Fibroblast of gingiva (primary cell): ENCODE results near the gene TSEN54.
"Not testable (repeated sequence)": the region's sequence is repeated elsewhere in the genome, so short reads cannot be mapped to it uniquely, and the experiment has no call there.

ENCODE experiments used
- DNase-seq: peaks from one replicate; pipeline ENCODE4 v3.0.0-alpha.2; 2011; ENCODE audit warnings: low read depth

TSEN54 gene

DNA sequence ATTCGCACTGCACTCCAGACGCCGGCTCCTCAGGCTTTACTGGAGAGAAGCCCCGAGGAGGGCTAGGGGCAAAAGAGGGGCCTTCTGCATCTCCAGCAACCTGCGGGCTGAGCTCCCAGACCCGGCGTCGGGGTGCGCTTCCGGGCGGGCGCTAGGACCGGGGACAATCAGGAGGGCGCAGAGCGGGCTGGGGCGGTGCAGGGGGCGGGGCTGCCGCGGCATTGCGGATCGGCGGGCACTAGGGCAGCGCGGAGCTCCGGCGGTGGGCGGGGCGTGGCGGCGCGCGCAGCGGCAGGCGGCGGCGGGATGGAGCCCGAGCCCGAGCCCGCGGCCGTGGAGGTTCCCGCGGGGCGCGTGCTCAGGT lies at the start of gene TSEN54:
Gene TSEN54, plus strand, starts transcription at position 274 of the 364 bp plus-strand sequence. Its CDS starts 33 bp downstream, at position 307.
- DNase-seq, result peak; percentile 86

DNA sequence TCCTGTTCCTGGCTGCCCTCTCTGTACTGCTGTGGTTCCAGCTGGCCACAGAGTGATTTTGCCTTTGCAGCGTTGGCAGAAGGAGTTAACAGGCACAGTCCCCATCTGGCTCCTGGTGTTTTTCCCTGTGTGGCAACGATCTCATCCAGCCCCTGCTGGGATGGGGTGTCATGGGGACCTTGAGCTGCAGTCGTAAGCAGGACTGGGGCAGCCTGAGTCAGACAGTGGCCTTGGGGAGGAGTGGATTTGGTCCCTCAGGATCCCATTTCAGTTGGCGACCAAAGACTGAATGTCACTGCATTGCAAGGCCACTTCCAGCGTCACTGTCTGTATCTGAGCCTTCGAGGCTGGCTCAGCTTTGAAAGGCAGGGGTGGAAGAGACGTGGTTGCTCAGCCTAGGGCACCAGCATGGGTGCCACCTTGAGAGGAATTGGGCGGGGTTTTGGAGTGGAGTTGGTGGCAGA lies 48.0 kb upstream of the TSEN54 start:
- no peak for DNase-seq

DNA sequence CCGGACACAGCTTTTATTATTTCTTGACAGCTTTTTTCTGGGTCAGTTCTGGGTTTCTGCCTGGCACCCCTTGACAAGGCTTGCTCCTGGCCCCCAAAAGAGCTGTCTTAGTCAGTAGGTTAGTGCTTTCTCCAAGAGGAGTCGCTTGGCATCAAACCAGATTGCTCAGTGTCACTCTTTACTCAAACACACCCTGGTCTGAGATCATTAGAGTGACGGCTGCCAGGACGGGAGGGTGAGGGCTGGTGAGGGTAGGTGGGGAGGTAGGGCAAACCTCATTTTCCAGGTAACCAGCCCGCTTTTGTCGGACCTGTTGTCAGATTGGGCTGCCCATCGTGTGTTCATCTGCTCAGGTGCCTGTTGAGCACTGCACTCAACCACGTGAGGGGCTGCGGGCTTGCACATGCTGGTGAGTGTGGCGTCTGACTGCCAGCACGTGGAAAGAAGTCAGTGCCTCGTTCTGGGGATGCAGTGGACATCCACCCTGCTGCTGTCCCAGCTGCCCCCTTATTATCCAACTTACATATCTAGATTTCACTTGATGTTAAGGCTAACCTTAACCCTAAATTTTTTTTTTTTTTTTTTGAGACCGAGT lies 47.5 kb upstream of the TSEN54 start:
- no peak for DNase-seq

DNA sequence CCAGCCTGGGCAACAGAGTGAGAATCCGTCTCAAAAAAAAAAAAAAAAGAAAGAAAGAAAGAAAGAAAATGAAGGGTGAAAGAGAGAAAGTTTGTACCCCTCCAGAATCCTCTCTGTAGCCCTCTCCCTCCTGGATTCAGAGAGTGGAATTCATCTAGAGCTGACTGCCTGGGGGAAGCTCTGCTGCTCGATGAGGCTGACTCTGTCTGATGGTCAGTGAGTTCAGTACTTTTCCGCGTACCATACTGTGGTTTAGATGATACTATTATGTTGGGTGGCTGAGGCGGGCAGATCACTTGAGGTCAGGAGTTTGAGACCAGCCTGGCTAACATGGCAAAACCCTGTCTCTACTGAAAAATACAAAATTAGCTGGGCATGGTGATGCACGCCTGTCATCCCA lies 45.1 kb upstream of the TSEN54 start:
- DNase-seq, result no peak

DNA sequence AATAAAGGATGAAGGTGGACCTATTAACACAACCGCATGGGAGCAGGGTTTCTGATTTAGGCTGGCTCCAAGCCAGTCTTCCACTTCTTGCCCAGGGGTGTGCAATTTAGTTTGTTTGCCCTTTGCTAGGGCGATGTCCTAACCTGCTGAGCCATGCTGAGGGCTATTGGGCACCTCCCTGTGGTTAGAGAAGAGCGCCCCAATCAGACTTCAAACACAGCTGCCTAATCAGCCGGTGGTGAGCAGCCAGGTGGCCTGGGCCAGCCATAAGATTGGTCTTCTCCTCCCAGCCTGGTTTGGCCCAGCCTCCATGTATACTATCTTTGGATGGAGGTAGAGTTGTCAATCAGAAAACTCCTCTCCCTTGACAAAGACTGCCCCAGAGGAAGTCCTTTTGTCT lies 44.2 kb upstream of the TSEN54 start:
- no peak for DNase-seq

DNA sequence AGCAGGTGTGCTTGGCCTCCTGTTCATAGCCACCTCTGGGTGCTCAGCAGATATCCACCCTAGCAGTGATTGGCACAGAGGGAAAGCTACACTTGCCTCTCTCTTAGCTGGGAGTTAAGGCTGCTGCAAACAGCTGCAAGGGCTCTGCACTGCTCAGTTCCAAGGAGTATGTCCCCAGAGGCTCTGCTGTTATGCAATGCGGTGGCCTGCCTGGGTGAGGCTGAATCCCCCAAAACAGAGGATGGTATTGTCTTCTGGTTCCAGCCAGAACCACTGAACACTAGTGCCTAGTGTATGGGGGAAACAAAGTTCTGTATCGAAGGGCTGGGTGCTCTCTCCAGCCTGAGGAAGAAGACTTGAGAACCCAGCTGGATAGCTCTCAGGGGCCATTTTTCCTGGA lies 43.1 kb upstream of the TSEN54 start:
- no peak for DNase-seq

DNA sequence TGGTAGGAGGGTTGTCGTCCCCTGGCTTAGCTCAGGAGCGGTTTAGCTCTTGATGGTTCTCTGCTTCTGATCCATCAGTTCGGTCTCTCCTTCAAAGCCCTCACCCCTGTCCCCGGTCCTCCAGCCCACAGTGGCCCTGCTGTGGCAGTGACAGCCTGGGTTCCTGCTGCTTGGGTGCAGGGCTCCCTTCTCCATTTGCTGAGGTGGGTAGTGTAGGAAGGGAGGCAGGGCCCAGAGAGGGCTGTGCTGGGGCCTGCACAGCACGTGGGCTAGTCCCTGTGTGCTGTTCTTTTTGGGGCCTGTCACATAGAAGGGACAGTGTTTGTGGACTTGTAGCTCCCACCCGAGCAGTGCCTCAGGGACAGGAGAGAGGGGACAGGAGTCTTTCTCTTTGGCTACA lies 41.6 kb upstream of the TSEN54 start:
- no peak for DNase-seq

DNA sequence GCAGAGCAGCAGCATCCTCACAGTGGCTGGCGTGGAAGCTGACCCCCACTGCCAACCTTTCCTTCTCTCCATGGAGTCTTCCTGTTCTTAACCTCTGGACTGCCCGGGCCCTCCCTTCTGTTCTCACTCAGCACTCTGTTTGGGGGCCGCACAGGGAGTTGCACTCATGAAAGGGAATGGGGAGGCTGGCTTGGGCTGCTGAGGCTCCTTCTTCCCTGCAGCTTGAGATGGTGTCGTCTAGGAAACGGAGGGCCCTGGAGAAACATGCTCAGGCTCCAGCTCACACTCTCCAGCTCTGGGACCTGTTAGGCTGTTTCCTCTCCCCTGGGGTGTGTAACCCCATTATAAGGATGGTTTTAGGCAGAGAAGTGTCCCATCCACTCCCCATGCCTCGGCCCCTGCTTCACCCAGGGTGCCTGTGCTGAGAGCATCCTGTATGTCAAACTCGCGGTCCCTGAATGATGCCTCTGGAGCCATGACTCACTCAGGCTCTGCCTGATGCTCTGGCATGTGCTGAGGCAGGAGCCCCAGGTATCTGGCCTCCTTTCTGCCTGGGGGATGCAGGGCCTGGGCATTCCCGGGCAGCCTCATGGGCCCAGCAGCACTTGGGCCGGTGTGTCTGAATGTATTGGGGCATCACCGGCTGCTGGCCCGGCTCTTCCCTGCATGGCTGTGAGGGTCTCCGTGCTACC lies 41.0 kb upstream of the TSEN54 start:
- DNase-seq, result no peak

DNA sequence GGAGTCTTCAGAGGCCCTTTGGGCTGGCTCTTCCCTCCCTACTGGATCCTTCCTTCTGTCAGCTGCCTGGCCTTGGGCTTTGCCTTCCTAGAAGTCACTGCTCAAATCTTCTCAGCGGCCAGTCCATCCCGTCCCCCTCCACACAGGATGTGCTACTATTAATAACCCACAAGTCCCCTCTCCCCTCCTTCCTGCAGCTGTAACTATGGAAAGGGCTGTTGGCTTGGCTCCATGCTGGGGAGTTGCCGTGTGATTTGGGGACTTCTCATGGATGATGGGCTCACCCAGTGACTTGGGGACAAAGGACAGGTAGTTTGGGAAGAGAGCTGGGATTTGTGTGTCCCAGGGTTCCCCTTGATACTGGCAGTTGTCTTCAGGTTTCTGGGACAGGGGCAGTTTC lies 40.5 kb upstream of the TSEN54 start:
- DNase-seq, result no peak

DNA sequence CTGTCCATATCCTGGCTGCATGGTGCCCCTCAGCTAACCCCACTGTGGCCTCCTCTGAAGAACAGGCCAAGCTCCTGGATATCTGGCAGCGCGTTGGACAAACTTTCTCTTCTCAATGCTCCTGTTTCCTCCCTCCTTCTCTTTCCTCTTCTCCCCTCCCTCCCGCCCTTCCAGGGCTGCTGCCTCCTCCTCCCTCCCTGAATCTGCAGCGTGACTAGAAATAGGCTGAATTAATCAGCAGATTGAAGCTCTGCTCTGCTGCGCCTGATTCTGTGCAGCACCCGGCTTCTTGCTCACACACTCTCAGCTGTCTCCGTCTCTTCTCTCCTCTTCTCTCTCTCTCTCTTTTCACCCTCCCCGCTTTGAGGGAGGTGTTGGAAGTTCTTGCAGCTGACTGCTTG lies 40.1 kb upstream of the TSEN54 start:
- DNase-seq, result no peak

DNA sequence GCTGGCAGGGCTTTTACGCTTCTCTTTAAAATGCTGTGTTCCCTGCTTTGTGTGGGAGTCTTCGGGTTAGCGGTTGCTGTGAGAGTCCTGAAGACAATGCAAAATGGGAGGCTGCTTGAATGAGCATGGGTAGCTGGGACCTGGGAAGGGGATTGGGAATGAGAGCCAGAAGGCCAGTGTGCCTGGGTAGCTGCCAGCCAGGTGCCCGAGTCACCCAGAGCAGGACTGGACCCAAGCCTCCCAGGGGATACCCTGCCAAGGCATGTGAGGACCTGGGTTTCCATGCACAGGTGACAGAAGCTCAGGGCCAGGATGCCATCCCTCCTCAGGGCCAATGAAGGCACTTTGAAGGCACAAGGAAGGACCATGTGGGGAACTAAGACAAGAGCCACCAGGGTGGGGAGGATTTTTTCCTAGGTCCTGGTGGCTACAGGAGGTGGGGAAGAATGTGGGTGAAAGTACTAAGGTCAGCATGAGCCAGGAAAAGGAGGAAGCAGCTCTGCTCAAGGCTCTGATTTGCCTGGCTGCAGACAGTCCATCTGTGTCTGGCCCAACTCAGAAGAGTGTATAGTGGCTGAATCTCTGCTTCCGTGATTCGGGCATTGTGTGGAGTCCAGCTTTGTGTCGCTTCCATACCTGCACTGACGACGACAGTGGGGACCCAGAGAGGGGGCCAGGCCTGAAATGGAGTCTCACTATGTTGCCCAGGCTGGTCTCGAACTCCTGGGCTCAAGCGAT lies 39.4 kb upstream of the TSEN54 start:
- no peak for DNase-seq

DNA sequence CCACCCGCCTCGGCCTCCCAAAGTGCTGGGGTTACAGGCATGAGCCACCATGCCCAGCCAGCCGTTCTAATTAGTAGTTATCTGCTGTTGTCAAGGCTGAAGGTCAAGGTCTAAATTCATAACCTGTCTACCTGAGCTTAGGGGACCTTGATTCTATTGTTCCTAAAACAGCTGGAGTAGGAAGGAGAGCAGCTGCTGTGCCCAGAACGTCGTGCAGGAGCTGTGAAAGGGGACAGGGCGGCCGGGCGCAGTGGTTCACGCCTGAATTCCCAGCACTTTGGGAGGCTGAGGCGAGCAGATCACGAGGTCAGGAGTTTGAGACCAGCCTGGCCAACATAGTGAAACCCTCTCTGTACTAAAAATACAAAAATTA lies 38.9 kb upstream of the TSEN54 start:
- not testable (repeated sequence) for DNase-seq

DNA sequence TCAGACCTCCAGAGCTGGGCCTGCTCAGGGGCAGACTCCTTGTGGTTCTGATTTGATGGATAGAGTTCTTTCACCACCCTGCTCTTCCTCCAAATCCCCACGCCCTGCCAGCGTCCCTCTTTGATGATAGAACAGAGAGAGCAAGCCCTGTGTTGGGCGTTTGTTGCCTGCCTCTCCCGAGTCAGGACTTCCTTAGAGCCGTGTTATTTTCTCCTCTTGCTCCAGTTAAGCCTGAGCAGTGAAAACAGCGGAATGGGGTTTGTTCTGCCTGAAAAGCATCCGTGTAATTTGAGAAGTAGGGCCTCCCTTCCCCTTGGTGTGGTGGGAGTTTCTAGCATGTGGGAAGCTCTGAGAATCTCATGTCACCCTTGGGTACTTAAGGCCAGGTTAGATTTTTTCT lies 37.8 kb upstream of the TSEN54 start:
- no peak for DNase-seq

DNA sequence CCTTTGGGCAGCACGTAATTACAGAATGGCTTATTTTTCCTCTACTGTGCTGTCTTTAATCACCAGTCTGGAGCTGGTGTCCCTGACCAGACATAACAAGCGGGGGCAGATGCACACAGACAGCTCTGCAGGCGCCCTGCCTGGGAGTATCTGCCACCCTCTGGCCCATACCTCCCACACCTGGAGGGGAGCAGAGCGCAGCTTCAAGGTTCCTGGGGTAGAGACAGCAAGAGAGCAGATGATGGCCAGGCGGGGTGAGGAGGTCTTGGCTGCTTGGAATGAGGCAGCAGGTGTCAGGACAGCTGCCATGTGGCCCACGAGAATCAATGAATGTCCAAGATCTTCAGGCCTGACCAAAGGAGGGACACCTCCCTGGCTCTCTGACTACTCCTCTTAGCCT lies 36.0 kb upstream of the TSEN54 start:
- DNase-seq, result no peak

DNA sequence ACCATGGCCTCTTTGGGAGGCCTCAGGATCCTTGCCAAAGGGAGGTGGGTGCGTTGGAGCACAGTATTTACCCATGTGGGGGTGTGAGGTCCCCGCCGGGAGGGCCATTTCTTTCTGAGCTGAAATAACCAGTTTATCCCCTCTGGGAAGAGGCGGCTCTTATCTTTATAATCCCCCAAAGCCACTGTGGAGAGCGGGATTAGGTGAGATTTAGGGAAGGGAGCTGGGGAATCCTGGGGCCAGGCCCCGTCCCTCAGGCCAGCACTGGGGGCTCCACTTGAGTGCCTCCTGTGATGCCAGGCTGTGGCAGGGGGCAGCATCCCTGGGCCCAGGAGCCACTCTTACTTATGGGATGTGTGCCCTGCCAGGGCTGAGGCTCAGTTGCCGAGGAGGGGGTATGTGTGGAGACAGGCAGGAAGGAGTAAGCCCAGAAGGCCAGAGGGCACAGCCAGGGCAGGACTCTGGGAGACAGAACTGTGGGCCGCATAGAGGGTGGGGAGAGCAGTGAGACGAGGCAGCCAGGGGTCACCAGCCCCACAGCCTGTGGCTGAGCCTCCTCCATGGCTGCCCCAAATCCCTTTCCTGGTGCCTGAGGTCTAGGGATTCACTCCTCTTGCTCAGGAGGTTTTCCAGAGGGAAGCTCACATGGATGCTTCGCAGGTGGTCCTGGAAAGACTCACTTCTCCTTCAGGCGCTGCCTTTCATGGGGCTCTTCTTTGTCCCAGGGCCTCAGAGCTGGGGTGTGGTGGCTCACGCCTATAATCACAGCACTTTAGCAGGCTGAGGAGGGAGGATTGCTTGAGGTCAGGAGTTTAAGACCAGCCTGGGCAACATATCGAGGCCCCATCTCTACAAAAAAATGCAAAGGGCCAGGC lies 34.9 kb upstream of the TSEN54 start:
- DNase-seq, result no peak

DNA sequence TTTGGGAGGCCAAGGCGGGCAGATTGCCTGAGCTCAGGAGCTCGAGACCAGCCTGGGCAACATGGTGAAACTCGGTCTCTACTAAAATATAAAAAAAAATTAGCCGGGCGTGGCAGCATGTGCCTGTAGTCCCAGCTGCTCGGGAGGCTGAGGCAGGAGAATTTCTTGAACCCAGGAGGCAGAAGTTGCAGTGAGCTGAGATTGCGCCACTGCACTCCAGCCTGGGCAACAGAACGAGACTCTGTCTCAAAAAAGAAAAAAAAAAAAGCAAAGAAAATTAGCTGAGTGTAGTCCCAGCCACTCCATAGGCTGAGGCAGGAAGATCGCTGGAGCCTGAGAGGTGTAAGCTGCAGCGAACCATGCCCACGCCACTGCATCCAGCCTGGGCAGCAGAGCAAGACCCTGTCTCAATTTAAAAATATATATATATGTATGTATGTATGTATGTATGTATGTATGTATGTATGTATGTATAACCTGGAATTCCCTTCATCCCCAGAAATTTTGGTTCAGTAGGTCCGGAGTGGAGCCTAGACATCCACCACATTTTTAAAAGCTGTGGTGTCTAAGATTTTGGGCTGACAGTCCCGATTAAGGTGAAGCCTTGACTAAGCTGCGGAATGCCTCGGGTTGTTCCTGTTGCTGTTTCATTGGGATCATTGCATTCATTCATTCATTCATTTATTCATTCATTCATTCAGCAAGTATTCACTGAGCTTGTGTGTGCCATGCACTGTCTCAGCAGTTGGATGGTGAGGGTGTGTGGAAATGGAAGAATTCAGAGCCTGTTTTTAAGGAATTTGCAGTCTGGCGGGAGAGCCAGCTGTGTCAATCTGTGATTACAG lies 34.0 kb upstream of the TSEN54 start:
- DNase-seq, result no peak

DNA sequence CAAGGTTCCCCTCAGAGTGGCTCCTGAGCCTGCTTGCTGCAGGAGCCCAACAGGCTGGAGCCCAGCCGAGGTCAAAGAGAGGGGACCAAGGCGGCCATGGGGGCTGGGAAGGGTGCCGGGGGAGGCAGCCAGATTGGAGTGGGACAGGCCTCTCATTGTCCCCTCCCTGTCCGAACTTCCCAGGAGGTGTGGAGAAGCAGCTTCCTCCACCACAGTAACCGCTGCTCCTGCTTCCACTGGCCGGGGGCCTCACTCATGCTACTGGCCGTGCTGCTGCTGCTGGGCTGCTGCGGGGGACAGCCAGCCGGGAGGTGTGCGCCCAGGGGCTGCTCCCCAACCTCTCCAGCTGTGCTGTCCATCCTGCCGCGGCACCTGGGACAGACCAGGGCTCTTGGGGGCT lies 30.6 kb upstream of the TSEN54 start:
- DNase-seq, result no peak

DNA sequence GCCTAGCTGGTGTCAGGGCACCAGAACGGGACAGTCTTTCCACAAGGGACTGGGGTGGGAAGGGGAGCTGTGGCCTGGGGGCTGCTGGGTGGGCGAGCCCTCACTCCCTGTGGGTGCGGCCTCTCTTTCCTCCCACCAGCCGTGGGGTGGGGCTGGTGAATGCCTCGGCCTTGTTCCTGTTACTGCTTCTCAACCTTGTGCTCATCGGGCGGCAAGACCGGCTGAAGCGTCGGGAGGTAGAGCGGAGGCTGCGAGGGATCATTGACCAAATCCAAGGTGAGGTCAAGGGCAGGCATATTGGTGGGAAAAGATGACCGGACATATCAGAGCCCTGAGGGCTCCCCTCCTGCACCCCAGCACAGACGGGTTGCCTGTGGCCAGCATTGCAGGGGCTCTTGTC lies 30.2 kb upstream of the TSEN54 start:
- DNase-seq, result no peak

DNA sequence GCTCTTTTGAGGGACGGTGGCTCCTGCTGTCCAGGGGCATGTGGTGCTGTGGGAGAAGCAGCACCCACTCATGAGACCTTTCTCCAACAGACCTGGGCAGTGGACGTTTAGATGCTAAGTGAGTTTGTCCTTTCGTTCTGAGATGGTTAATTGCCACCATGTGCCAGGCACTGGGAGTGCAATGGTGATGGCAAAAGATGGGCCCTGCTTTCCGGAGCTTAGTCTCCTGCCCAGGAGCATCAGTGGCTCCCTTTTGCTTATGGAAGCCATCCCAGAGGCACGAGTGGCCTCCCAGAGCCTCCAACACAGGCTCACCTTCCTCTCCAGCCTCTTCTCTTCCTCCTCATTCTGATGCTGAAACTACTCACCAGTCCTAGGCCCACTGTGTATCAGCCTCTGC lies 29.4 kb upstream of the TSEN54 start:
- DNase-seq, result no peak

DNA sequence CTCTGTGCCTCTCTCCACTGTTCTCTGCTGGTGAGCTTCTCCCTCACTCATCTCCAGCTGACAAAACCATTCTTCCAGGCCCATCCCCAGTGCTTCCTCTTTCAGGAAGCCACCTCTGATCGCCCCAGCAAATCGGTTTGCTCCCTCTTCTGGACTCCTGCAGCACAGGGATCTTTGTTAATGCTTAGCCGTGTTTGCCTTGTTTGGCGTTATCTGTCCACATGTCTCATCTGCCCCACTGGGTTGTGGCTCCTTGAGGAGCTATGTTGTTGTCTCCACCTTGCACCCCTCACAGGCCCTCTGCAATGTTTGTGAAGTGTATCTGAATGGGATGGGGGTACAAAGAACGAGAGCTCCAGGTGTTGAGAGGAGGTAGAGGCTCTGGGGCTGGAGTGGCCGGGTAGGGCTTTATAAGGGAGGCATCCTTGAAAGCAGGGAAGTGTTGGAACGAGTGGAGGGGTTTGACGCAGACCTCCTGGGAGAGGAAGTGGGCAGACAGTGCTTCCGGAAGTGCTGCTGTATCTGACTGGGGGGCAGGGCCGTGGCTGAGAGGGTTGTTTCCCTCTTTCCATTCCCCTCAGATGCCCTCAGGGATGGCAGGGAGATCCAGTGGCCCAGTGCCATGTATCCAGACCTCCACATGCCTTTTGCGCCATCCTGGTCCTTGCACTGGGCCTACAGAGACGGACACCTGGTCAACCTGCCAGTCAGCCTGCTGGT lies 28.8 kb upstream of the TSEN54 start:
- DNase-seq, result no peak
